ENCODE results near the gene ARHGAP28. TPM values are rescaled to one million over a fixed set of nuclear protein-coding genes. Genes with fewer than 3 reads are reported as not detected.

ARHGAP28 gene
- total and polyA plus RNA-seq, 2 of the 13 experiments (the other 11 are each of a cell fraction or from before 2014, with no cell fraction given): not detected

DNA sequence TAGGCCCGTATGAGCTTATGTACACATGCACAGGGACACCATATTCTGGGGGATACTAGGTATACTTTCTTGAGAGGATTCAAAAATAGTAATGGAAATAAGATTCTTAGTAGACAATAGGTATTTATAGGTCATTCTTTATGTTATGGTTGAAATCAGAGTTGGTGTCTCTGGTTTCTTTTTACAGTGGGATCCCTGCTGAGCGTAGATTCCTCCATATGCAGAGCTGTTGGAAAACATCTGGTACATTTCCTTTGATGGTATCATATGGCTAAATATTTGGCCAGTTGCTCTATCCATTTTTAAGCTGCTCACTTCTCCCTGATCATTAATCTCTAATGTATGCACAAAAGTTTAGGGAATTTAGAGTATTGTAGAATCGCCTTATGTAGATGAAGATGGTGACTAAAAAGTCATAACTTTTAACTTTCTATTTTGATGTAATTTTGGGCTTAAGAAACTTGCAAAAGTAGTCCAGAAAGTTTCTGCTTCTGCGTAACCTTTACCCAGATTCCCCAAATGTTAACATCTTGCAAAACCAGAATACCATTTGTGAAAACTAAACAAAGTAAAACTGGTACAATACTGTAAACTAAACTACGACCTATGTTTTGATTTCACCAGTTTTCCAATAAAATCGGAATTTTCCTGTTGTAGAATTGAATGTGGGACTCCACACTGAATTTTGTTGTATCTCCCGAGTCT is 5.4 kb downstream of the ARHGAP28 start:
- H3K27ac ChIP-seq (ENCODE audit: extremely low read length, insufficient read depth, low read length): no peak overlapping the region
- FAIRE-seq: no peak
- no peak overlapping the region for H2AFZ ChIP-seq (ENCODE audit: low read length)
- DNase-seq (ENCODE audit: low spot score): no peak
- intact Hi-C loops (cut with micrococcal nuclease; ENCODE audit: unreplicated experiment) (no loop called here), in situ Hi-C loops (cut with HindIII; ENCODE audit: extremely low pct_ligation_motif_present, low pct_unique_long_range_greater_than_20kb) (no loop called here)
- ChIA-PET POLR2A (no interaction called here), CTCF (ENCODE audit: low intra/inter-chr PET ratio, low total read pairs) (no interaction called here)
- H3K9ac ChIP-seq (ENCODE audit: insufficient read depth, low read depth, low read length): no peak overlapping the region
- no peak overlapping the region for H3K4me3 ChIP-seq (replicated peaks in 1 of 3; ENCODE audit: insufficient read depth in 1 of 3, low read depth in 2 of 3, low read length in 3 of 3)
- H3K4me2 ChIP-seq (ENCODE audit: low read depth, low read length): no peak overlapping the region
- BruUV-seq (replicated peaks): no TSS peak
- WGBS (ENCODE audit: low lambda C conversion rate): 23% methylated on average over 7 of the region's 7 CpGs
- no peaks in the 10 kb centered on the region for H3K36me3 ChIP-seq (replicated peaks in 1 of 2; ENCODE audit: control insufficient read depth in 1 of 2, insufficient read depth in 2 of 2, low read length in 2 of 2)
- no peak for ATAC-seq
- H3K9me3 ChIP-seq (ENCODE audit: low read length): no peaks in the 10 kb centered on the region
- H3K27me3 ChIP-seq (ENCODE audit: control insufficient read depth in 1 of 2, insufficient read depth in 2 of 2, low read length in 2 of 2): peaks cover 0 to 12% of the 10 kb centered on the region in 2 experiments; a peak in 1 of 5 replicates
- no peaks in the 10 kb centered on the region for H3K4me1 ChIP-seq (ENCODE audit: insufficient read depth, low read length)
- H3K79me2 ChIP-seq (ENCODE audit: insufficient read depth, low read length): no peaks in the 10 kb centered on the region
- no peaks in the 10 kb centered on the region for H4K20me1 ChIP-seq (ENCODE audit: insufficient read depth, low read length)
- TF ChIP-seq, protein P1, sequence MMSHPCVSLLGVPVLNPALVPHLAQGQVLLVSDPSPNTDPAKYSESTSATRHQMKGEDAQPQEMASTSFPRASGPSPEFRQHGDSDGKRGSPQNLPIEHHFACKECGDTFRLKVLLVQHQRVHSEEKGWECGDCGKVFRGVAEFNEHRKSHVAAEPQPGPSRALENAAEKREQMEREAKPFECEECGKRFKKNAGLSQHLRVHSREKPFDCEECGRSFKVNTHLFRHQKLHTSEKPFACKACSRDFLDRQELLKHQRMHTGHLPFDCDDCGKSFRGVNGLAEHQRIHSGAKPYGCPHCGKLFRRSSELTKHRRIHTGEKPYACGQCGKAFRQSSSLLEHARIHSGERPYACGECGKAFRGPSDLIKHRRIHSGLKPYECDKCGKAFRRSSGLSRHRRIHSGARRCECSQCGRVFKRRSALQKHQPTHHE (CRISPR knock-in tag; IDR thresholded peaks at IDR 0.05; ENCODE audit: borderline replicate concordance): no peak
- TF ChIP-seq NCOA2 (CRISPR knock-in tag; IDR thresholded peaks at IDR 0.05) (no peak), KDM6A (CRISPR knock-in tag; IDR thresholded peaks at IDR 0.05; ENCODE audit: low read depth) (no peak), DPF2 (CRISPR knock-in tag; IDR thresholded peaks at IDR 0.05; ENCODE audit: borderline replicate concordance, low read depth) (no peak), TCF7L2 (IDR thresholded peaks at IDR 0.05; ENCODE audit: low read depth, low read length) (no peak), EHMT2 (IDR thresholded peaks at IDR 0.05; ENCODE audit: borderline replicate concordance, low read depth, low read length) (no peak), ZNF781 (CRISPR knock-in tag; IDR thresholded peaks at IDR 0.05; ENCODE audit: borderline replicate concordance, not compliant biosample characterization) (no peak), KDM5B (CRISPR knock-in tag; IDR thresholded peaks at IDR 0.05; ENCODE audit: borderline replicate concordance) (no peak), RBFOX2 (IDR thresholded peaks at IDR 0.05; ENCODE audit: low read depth, low read length) (no peak), ZNF124 (CRISPR knock-in tag; IDR thresholded peaks at IDR 0.05) (no peak)
- TF ChIP-seq, protein P2, sequence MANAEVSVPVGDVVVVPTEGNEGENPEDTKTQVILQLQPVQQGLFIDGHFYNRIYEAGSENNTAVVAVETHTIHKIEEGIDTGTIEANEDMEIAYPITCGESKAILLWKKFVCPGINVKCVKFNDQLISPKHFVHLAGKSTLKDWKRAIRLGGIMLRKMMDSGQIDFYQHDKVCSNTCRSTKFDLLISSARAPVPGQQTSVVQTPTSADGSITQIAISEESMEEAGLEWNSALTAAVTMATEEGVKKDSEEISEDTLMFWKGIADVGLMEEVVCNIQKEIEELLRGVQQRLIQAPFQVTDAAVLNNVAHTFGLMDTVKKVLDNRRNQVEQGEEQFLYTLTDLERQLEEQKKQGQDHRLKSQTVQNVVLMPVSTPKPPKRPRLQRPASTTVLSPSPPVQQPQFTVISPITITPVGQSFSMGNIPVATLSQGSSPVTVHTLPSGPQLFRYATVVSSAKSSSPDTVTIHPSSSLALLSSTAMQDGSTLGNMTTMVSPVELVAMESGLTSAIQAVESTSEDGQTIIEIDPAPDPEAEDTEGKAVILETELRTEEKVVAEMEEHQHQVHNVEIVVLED (CRISPR knock-in tag; IDR thresholded peaks at IDR 0.05; ENCODE audit: borderline replicate concordance): no peak
- TF ChIP-seq, protein P3, sequence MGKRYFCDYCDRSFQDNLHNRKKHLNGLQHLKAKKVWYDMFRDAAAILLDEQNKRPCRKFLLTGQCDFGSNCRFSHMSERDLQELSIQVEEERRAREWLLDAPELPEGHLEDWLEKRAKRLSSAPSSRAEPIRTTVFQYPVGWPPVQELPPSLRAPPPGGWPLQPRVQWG (CRISPR knock-in tag; IDR thresholded peaks at IDR 0.05; ENCODE audit: borderline replicate concordance, low read depth): no peak
- TF ChIP-seq, protein P4, sequence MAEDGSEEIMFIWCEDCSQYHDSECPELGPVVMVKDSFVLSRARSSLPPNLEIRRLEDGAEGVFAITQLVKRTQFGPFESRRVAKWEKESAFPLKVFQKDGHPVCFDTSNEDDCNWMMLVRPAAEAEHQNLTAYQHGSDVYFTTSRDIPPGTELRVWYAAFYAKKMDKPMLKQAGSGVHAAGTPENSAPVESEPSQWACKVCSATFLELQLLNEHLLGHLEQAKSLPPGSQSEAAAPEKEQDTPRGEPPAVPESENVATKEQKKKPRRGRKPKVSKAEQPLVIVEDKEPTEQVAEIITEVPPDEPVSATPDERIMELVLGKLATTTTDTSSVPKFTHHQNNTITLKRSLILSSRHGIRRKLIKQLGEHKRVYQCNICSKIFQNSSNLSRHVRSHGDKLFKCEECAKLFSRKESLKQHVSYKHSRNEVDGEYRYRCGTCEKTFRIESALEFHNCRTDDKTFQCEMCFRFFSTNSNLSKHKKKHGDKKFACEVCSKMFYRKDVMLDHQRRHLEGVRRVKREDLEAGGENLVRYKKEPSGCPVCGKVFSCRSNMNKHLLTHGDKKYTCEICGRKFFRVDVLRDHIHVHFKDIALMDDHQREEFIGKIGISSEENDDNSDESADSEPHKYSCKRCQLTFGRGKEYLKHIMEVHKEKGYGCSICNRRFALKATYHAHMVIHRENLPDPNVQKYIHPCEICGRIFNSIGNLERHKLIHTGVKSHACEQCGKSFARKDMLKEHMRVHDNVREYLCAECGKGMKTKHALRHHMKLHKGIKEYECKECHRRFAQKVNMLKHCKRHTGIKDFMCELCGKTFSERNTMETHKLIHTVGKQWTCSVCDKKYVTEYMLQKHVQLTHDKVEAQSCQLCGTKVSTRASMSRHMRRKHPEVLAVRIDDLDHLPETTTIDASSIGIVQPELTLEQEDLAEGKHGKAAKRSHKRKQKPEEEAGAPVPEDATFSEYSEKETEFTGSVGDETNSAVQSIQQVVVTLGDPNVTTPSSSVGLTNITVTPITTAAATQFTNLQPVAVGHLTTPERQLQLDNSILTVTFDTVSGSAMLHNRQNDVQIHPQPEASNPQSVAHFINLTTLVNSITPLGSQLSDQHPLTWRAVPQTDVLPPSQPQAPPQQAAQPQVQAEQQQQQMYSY (CRISPR knock-in tag; IDR thresholded peaks at IDR 0.05): no peak

Measured in HepG2 (cell line).